HG03064 (cell line): ENCODE results near the gene ELK4.
A peak's percentile ranks its signal among the peaks of the same experiment; 100 is the strongest.

ENCODE experiments used
- ATAC-seq: cut with Tn5 transposase; IDR thresholded peaks from one replicate; pipeline ENCODE4 v1.9.1; 2021; ENCODE audit warnings: low read depth; ENCODE audit not compliant: unreplicated experiment

Gene ELK4

DNA sequence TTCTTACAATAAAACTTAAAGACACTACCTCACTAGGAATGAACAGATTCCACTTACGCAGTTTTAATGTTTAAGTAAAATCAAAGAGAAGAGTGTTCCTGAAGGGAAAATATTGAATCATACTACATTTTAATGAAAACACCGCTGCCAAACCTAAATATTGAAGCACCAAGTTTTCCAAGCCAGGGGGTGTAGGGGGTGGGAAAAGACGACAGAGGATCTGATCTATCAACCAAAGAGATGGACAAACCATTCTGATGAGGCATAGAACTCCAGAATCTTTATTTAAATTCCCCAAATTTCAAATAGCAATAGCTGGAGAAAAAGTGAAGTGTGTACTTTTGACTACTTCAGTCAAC, 1.2 kb downstream of the ELK4 start:
- no peak for ATAC-seq

DNA sequence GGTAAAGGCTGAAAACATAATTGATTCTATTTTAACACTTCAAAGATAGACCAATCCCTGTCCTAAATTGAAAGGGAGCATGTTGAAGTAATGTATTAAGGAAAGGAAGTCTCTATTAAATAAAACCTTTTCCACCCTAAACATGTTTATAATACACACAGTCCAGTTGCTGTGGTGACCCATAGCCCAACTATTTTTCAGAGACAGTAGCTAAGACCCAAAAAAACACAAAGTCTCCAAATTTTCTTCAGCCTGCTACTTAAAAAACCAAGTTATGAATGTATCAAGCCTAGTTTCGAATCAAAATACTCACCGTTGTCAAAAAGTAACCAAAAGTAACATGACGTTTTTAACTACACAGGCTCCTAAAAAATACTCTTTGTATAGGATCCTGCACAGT, 1.6 kb downstream of the ELK4 start:
- ATAC-seq: no peak

DNA sequence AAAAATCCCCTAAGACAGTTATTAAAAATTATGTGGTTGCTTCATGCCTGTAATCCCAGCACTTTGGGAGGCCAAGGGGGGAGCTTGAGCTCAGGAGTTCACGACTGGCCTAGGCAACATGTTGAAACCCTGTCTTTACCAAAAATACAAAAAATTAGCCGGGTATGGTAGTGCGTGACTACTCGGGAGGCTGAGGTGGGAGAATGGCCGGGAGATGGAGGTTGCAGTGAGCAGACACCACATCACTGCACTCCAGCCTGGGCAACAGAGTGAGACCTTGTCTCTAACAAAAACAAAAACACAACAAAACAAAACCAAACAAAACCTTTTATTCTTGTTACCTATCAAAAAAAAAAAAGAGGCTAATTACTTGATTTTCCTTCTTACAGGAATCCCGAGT, 2.1 kb downstream of the ELK4 start:
- ATAC-seq: no peak

DNA sequence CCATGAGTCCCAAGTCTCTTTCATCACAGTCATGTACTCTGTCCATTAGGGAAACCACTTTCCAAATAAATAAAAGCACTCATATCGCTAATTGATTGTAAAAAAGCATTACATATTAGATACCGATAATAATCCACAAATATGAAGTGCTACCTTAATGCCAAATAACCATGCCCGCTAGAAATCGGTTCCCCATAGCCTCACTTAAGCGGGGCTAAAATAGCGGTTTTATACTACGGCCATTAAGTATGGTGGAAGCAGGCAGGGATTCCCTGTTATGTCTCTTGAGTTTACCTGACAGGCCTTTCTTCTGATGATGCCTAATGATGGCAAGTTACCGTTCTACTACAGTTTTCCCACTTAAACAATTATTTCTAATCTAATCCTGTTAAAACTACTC, 3.9 kb downstream of the ELK4 start:
- no peak for ATAC-seq

DNA sequence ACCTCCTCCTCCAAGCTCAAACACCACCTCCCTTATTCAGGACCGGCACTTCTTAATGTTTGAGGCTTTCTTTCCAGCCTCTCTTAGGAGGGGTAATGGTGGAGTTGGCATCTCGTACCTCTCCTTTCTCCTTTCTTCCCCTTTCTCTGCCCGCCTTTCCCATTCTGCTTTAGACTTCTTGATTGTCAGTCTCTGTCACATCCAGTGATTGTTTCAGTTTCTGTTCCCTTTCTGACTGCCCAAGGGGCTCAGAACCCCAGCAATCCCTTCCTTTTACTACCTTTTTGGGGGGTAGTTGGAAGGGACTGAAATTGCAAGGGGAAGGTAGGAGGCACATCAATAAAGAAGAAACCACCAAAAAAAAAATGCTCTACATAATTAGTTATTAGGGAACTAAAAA, 5.6 kb downstream of the ELK4 start:
- ATAC-seq: no peak

DNA sequence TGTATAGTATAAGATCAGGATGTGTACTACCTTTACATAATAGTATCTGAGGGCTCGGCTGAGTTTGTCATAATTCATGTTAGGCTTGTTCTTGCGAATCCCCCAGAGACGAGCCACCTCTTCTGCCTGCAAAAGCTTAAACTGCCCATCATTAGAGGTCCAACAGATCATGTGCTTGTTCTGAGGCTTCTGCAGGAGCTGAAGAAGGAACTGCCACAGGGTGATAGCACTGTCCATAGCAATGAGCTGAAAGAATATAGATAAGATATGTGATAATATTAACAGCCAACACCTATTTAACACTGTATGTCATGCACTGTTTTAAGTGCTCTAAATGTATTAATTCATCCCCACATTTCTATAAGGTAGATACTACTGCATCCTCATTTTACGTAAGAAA, 8.2 kb downstream of the ELK4 start:
- no peak for ATAC-seq

DNA sequence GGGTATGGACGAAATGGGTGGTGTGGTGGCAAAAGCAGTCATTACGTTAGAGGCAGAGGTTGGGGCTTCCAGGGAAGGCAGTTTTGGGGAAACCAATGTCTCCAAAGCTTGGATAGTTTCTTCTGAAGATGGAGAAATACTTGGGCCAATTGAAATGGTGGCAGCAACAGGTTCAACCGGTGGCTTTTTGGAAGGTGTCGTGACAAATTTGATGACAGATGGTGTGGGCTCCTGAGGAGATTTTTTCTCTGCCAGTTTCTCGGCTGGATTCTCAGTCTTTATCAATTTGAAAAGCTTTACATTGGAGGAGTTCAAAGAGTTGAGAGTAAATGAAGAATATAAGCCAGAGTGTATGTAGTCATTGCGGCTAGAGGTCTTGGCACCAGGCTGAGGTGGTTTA, 11.5 kb downstream of the ELK4 start:
- no peak for ATAC-seq

DNA sequence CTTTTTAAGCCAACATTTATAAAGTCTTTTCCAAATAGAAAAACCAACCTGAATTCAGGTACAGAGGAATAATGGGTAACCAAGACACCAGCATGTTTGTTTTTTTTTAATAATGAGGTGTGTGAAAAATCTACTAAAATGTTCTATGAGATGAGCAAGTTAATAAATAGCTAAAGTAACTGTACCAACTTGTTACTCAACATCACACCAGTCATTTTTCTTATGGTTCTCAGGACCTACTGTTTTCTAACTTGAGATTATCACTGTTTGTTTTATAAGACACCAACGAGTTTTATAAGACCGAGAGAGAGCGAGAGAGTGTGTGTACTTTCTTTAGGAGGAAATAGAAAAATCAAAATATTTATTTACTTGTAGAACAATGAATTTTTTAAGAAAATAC, 12.4 kb downstream of the ELK4 start:
- no peak for ATAC-seq

DNA sequence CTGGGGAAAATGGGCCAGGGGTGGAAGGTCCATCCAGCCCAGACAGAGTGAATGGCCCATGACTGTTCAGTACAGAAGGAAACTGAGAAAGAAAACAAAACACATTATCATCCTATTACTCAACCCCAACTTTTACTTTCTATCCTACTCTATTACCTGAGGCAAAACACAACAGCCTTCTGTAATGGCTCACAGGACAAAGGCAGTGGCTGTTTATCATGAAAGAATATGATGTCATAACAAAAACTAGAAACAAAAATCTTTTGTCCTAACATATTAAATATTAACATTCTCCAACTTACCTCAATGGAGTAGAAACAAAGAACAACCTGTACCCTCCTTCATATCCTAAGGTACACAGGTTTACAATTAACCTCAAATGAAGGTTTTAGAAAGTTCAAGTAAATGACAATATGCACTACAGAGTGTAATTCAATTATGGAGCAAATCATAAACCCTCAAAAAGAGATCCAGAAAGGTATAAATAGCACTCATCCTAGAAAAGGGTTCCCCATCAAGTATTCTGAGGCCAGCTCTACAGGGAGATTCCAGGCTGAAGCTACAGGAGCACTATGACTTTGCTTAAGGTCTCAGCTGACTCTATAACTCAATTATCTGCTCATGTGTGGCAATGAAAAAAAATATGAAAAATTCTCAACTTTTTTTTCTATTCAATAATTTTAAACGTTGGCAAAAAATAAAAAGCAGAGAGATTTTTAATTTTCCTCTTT, 15.1 kb downstream of the ELK4 start:
- no peak for ATAC-seq

DNA sequence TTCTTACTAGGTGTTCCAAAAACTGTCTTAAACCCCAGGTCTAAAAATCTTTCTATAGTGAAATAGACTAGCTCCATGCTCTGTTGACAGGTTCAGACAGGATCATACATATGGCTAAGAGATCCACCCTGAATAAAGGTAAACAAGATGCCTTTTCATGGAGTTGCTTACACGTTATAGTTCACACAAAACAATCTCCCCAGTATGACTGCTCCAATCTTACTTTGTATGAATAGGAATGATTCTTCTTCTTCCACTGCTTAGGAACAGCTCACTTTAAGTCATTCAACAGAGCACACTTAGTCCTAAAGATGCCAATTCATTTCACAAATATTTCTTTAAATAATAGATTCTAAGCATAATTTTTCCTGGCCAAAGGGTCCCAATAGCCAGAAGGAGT, 16.0 kb downstream of the ELK4 start:
- no peak for ATAC-seq

DNA sequence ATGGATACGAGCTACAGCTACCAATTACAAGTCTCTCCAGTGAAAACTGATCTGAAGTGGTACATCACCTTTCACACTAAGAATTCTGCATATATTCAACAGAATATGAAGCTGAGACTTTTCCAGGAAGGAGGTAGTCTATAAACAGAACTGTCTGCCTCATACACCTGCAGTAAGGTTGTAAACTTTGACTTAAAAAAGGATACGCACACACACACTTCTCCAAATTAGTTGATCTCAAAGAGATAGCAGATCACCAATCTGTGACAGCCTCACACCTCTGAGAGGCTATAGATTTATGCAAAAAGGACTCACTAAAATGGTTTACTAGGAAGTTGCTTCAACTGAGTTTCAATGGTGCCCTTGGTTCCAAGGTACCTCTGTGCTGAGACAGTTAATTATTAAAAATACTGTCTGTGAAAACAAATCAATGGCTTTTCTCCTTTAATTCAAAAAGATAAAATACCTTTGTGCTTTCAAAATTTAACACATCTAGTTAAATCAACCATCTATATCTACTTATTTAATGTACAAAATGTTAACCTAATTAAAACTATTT, 17.9 kb downstream of the ELK4 start:
- ATAC-seq: no peak

DNA sequence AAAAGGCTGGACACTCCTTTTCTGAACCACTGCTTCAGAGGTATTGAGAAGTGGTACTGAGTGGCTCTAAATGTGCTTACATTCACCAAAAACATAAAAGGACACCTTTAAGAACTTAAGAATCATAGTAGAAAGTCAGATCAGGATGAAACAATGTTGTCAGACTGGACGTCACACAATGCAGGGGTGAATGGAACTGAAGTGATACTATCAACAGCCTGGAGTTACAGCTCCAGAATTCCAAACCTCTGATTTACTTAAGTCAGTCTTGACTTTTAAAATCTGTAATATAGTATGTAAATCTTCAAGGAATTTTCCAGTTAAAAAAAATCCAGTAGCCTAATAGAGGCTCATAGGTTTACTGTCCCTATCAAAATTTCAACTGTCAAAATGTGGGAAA, 19.3 kb downstream of the ELK4 start:
- ATAC-seq: no peak

DNA sequence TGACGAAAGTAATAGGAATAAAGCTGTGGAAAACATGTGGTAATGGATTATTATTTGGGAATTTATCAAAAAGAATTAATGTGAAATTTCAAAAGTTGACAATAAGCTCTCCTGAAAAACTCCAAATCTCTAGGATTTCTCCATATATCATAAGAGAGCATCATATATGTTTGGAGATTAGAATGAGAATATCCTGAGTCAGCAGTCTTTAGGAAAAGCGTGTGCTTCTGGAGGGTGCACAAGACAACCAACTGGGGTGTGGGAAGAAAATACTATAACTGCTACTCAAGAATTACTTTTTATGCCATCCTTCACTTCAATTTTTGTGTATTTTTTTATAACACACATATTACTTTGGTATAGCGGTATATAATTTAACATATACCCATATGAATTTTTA, 19.7 kb downstream of the ELK4 start:
- no peak for ATAC-seq

DNA sequence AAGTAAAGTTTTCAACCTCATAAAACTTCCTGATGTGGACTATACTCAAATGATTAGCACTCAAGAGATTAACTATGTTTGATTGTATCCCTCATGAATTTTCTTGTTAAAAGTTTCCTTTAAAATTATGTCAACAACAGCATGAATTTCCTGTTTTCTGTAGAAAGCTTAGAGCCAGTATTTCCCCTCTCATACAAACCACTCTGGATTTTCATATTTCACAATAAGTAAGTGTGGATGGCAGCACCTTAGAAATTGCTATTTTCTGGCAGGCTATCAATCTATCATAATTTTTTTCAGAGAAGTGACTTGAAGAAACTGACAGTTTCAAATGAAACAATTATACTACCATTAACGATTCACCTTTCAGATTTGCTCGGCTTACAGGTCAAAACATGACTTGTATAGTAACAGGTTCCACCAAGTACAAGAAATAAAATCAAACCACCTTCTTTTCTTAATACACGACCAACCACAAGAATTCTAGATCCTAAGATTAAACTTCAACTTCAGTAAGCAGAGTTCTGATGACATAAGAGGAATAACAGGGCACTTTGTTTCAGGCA, 20.8 kb downstream of the ELK4 start:
- no peak for ATAC-seq

DNA sequence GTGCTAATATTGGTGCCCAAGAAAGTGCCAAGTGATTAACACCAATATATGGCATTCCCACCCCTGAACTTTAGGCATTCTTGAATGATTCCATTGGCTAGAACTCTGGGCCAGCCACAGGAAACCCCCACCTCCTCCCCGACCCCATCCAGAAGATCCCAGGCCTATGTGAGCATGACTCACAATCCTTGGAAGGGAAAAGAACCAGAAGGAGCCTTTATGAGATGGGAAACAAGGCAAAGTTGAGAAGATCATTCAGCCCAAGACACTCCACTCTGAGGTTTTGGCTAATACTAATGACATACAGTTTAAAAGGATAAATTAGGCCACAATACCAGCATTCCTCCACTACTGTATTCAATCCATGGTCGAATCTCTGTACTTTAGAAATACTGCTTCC, 21.8 kb downstream of the ELK4 start:
- ATAC-seq: no peak

DNA sequence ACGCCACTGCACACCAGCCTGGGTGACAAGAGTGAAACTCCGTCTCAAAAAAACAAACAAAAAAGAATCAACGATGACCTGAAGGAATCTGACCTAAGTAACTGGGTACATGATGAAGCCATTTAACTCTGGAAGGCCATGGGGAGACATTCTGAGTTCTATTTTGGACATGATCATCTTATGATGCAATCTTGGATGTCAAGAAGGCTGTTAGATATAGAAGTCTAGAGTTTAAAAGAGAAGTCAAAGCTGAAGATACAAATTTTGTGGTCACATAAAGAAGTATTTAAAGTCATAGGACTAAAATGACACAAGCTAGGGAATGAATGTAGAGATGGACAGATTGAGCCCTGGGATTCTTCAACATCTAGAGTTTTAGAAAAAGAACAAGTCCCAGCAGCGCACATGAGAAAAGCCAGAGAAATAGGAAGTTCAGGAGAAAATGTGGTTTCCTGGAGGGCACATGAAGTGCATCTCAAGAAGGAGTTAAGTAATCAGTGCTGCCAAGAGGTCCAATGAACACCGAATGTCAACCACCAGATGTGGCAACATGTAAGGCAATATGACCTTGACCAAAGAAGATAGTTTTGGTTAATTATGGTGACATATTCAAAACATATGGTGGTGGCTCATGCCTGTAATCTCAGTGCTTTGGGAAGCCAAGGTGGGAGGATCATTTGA, 26.8 kb downstream of the ELK4 start:
- ATAC-seq: no peak

DNA sequence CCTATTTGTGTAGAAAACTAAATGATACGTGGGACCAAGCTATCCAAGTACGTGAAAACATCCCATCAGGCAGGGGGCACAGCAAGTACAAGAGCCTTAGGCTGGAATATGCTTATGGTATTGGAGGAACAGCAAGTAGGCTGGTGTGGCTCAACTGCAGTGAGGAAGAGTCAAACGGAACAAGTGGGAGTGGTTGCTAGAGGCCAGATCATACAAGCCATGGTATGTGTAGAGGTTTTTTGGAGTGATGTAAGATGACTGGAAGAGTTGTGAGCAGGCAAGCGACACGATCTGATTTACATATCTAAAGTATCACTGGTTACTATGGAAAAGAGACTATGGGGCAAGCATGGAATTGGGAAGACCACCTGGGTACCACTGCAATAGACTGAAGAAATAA, 27.8 kb downstream of the ELK4 start:
- ATAC-seq: no peak

DNA sequence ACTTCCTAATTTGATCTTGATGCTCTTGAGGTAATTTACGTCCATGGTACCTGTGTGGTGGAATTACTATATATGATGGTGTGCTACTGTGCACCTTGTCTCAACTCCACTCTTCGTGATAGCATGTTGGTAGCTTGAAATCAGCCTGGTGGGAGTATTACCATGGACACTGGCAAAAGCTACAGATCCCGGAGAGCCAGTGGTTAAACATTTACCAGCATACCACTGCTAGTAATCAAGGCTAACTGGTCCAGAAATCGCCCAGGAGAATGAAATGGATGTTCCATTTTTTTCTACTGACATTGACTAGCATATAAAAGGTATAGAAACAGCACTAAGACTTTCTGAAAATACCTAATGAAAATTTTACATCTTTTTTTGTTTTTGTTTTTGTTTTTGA, 30.6 kb downstream of the ELK4 start:
- no peak for ATAC-seq

DNA sequence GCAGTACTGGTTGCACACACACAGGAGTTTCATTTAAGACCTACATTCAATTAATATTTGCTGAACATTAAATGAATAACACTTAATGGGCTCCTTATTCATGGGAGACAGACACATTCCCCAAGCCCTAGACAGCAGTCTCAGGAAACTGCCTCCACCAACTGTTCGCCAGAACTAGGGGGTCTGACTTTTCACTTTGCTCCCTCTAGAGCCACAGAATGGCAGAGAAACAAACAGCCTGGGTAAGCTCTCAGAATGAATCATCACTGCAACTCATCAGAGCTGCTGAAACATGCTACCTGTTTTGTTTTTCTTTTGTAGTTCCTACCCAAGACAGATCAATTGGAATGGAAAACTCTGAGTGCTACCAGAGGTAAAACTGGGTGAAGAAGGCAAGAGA, 31.7 kb downstream of the ELK4 start:
- peak; percentile 80 for ATAC-seq

DNA sequence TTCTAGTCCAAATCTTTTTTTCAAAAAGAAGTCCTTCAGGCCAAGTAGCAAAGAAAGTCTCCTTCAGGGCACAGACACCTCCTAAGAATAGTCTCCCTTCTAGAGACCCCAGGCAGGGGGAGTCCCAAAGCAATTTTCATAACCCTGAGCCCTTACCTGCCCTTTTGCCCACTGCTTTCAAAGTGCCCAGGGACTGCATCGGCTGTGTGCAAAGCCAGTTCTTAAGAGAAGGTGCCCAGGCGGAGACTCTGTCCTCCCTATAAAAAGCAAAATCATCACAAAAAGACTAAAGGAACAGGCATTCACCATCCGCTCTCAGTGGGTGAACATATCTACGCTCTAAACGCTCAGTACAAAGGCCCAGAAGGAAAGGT, 32.2 kb downstream of the ELK4 start:
- ATAC-seq: no peak

DNA sequence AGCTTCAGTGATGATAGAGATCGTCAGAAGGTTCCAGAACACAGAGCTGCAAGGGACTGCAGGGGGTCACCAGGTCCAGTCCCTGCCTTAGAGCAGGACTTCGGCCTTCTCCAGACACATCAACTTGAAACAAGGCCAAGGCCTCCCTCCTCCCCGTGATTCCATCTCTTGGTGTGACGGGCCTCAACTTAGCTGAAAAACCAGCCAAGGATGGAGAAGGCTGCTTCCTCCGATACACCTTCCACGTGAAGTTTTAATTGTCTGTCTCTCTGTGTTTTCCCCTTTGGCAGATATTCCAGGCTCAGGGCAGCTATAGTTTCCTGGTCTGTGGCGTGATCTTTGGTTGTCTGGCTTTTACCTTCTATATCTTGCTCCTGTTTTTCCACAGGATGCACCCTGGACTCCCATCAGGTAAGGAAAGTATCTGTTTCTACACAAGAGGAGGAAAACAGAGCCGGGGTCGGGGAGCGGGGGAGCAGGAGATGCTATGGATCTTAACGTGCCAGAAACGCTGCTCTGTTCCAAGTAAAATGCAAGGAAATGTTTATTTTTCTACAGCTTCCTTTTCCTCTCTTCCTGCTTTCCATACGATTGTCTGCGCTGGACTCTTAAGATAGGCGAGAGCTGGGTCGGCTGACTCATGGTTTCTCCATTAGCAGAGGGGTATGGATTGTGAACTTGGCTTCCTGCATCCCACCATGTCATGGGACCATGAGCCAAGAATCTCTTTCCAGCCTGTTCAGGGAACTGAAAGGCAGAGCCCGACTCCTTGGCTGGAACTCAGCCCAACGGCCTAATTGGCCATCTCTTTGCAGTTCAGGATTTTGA, 32.8 kb downstream of the ELK4 start:
- no peak for ATAC-seq
